ENCODE data around the gene TNFSF13.
A peak's percentile ranks its signal among the peaks of the same experiment; 100 is the strongest.

The TNFSF13 gene

GRCh38 chr17:7557775-7558543 is 591 bp upstream of the TNFSF13 start:
- no peak for ATAC-seq (replicated peaks)
- Mint-ChIP-seq H3K4me1 (ENCODE audit: low read depth in 2 of 2) (peaks cover 37 to 43% of the 10 kb centered on the region in 2 donors), H3K27me3 (no peaks in the 10 kb centered on the region), H3K9me3 (no peaks in the 10 kb centered on the region), H3K4me3 (peak overlapping the region in 1 of 2 donors; percentile 29), H3K36me3 (ENCODE audit: insufficient read depth) (peaks cover 33% of the 10 kb centered on the region), H3K27ac (no peak overlapping the region)
- no peak for DNase-seq

- Mint-ChIP-seq H3K36me3 (ENCODE audit: insufficient read depth) (peaks cover 31% of the 10 kb centered on the region), H3K27me3 (no peaks in the 10 kb centered on the region), H3K4me3 (peak overlapping the region in 1 of 2 donors; percentile 95), H3K27ac (peak overlapping the region in 1 of 2 donors; percentile 97), H3K4me1 (ENCODE audit: low read depth in 2 of 2) (peaks cover 29 to 35% of the 10 kb centered on the region in 2 donors), H3K9me3 (no peaks in the 10 kb centered on the region)
- ATAC-seq (replicated peaks): no peak
- no peak for DNase-seq
Observed at GRCh38 chr17:7559320-7560171, 996 bp downstream of the TNFSF13 start.

- Mint-ChIP-seq H3K4me3 (peak overlapping the region; percentile 95), H3K9me3 (no peaks in the 10 kb centered on the region), H3K36me3 (ENCODE audit: insufficient read depth) (peaks cover 37% of the 10 kb centered on the region), H3K27ac (peak overlapping the region; percentile 97 to 98), H3K27me3 (no peaks in the 10 kb centered on the region), H3K4me1 (ENCODE audit: low read depth in 2 of 2) (peaks cover 28 to 29% of the 10 kb centered on the region in 2 donors)
- ATAC-seq (replicated peaks): no peak
- peak in 1 of 3 experiments; percentile 48 for DNase-seq
Observed at GRCh38 chr17:7560172-7561027, 1.9 kb downstream of the TNFSF13 start.

- Mint-ChIP-seq H3K4me1 (ENCODE audit: low read depth in 2 of 2) (peaks cover 25 to 26% of the 10 kb centered on the region in 2 donors), H3K4me3 (peak overlapping the region; percentile 95), H3K27ac (peak overlapping the region; percentile 97 to 98), H3K27me3 (no peaks in the 10 kb centered on the region), H3K9me3 (no peaks in the 10 kb centered on the region), H3K36me3 (ENCODE audit: insufficient read depth) (peaks cover 44% of the 10 kb centered on the region)
- DNase-seq (peak; percentile 76 to 83 (median 78)), ATAC-seq (replicated peaks) (peak; percentile 70)
Observed at GRCh38 chr17:7561028-7561575, 2.6 kb downstream of the TNFSF13 start.

GRCh38 chr17:7561589-7562207 is 3.1 kb downstream of the TNFSF13 start, which contains the start of gene SENP3:
Gene SENP3, plus strand, starts transcription at chr17:7561919. Its CDS starts 1,158 bp downstream, at chr17:7563077.
- Mint-ChIP-seq H3K4me3 (peak within 1 kb of the TSS; percentile 95), H3K36me3 (ENCODE audit: insufficient read depth) (peaks cover 46% of the 10 kb centered on the region), H3K4me1 (ENCODE audit: low read depth in 2 of 2) (peaks cover 23 to 25% of the 10 kb centered on the region in 2 donors), H3K27me3 (no peaks in the 10 kb centered on the region), H3K27ac (peak within 1 kb of the TSS; percentile 97 to 98), H3K9me3 (no peaks in the 10 kb centered on the region)
- ATAC-seq (replicated peaks): peak; percentile 86
- peak; percentile 81 to 90 (median 86) for DNase-seq

GRCh38 chr17:7562208-7562605 is 3.7 kb downstream of the TNFSF13 start:
- peak; percentile 2 for ATAC-seq (replicated peaks)
- peaks cover 23 to 28% of the 10 kb centered on the region in 2 donors for H3K4me1 Mint-ChIP-seq (ENCODE audit: low read depth in 2 of 2)

GRCh38 chr17:7563115-7563869 is 4.7 kb downstream of the TNFSF13 start:
- H3K4me3 Mint-ChIP-seq: peak overlapping the region; percentile 95
- peaks cover 24 to 28% of the 10 kb centered on the region in 2 donors for H3K4me1 Mint-ChIP-seq (ENCODE audit: low read depth in 2 of 2)
- H3K27ac Mint-ChIP-seq: peak overlapping the region in 1 of 2 donors; percentile 98
- no peaks in the 10 kb centered on the region for H3K9me3 Mint-ChIP-seq
- no peaks in the 10 kb centered on the region for H3K27me3 Mint-ChIP-seq
- ATAC-seq (replicated peaks) (no peak), DNase-seq (no peak)
- H3K36me3 Mint-ChIP-seq (ENCODE audit: insufficient read depth): peaks cover 55% of the 10 kb centered on the region

More at GRCh38 chr17:7562208-7562605, 3.7 kb downstream of the TNFSF13 start:
- DNase-seq: no peak
- peak overlapping the region; percentile 97 to 98 for H3K27ac Mint-ChIP-seq
- H3K9me3 Mint-ChIP-seq: no peaks in the 10 kb centered on the region
- H3K4me3 Mint-ChIP-seq: peak overlapping the region; percentile 95
- no peaks in the 10 kb centered on the region for H3K27me3 Mint-ChIP-seq
- H3K36me3 Mint-ChIP-seq (ENCODE audit: insufficient read depth): peaks cover 51% of the 10 kb centered on the region

GRCh38 chr17:7569571-7569970 is 11.0 kb downstream of the TNFSF13 start:
- H3K27ac Mint-ChIP-seq: no peak overlapping the region

GRCh38 chr17:7570351-7570750 is 11.8 kb downstream of the TNFSF13 start:
- Mint-ChIP-seq H3K4me3 (no peak overlapping the region), H3K9me3 (no peaks in the 10 kb centered on the region), H3K27ac (no peak overlapping the region), H3K4me1 (ENCODE audit: low read depth in 2 of 2) (peaks cover 22 to 26% of the 10 kb centered on the region in 2 donors), H3K27me3 (no peaks in the 10 kb centered on the region), H3K36me3 (ENCODE audit: insufficient read depth) (peaks cover 66% of the 10 kb centered on the region)
- no peak for DNase-seq
- no peak for ATAC-seq (replicated peaks)

More at GRCh38 chr17:7569571-7569970, 11.0 kb downstream of the TNFSF13 start:
- ATAC-seq (replicated peaks): no peak
- Mint-ChIP-seq H3K4me1 (ENCODE audit: low read depth in 2 of 2) (peaks cover 18 to 22% of the 10 kb centered on the region in 2 donors), H3K9me3 (no peaks in the 10 kb centered on the region), H3K36me3 (ENCODE audit: insufficient read depth) (peaks cover 63% of the 10 kb centered on the region), H3K4me3 (no peak overlapping the region), H3K27me3 (no peaks in the 10 kb centered on the region)
- DNase-seq: no peak

- peaks cover 66% of the 10 kb centered on the region for H3K36me3 Mint-ChIP-seq (ENCODE audit: insufficient read depth)
Observed at GRCh38 chr17:7572338-7572587, 13.7 kb downstream of the TNFSF13 start.

GRCh38 chr17:7572588-7573323 is 14.2 kb downstream of the TNFSF13 start:
- DNase-seq (peak; percentile 100), ATAC-seq (replicated peaks) (peak; percentile 79)
- H3K4me1 Mint-ChIP-seq (ENCODE audit: low read depth in 2 of 2): peaks cover 29 to 30% of the 10 kb centered on the region in 2 donors
- H3K4me3 Mint-ChIP-seq: peak overlapping the region; percentile 98 to 100
- no peaks in the 10 kb centered on the region for H3K9me3 Mint-ChIP-seq
- no peaks in the 10 kb centered on the region for H3K27me3 Mint-ChIP-seq
- peak overlapping the region; percentile 100 for H3K27ac Mint-ChIP-seq
- H3K36me3 Mint-ChIP-seq (ENCODE audit: insufficient read depth): peaks cover 68% of the 10 kb centered on the region

More at GRCh38 chr17:7572338-7572587, 13.7 kb downstream of the TNFSF13 start:
- DNase-seq (no peak), ATAC-seq (replicated peaks) (no peak)
- peaks cover 29 to 30% of the 10 kb centered on the region in 2 donors for H3K4me1 Mint-ChIP-seq (ENCODE audit: low read depth in 2 of 2)
- no peaks in the 10 kb centered on the region for H3K9me3 Mint-ChIP-seq
- H3K27ac Mint-ChIP-seq: peak overlapping the region; percentile 100
- peak overlapping the region; percentile 98 to 100 for H3K4me3 Mint-ChIP-seq
- H3K27me3 Mint-ChIP-seq: no peaks in the 10 kb centered on the region
